ENCODE data around the gene MICAL2.

MICAL2 gene

GRCh38 chr11:12287374-12288211, 177.2 kb downstream of the MICAL2 start:
- no peak for DNase-seq (ENCODE audit: low read depth in 2 of 2)

- peak in 1 of 2 donors; percentile 26 for DNase-seq (ENCODE audit: low read depth in 2 of 2)
Measured at GRCh38 chr11:12288212-12288930, 178.0 kb downstream of the MICAL2 start.

GRCh38 chr11:12288931-12289666, 178.7 kb downstream of the MICAL2 start:
- DNase-seq (ENCODE audit: low read depth in 2 of 2) = no peak

GRCh38 chr11:12289667-12290476, 179.5 kb downstream of the MICAL2 start:
- no peak for DNase-seq (ENCODE audit: low read depth in 2 of 2)

GRCh38 chr11:12290477-12290922, 180.1 kb downstream of the MICAL2 start:
- no peak for DNase-seq (ENCODE audit: low read depth in 2 of 2)

GRCh38 chr11:12291313-12291712, 180.9 kb downstream of the MICAL2 start:
- DNase-seq (ENCODE audit: low read depth in 2 of 2) = no peak

GRCh38 chr11:12291766-12292165, 181.4 kb downstream of the MICAL2 start:
- DNase-seq (ENCODE audit: low read depth in 2 of 2) = no peak

- no peak for DNase-seq (ENCODE audit: low read depth in 2 of 2)
Measured at GRCh38 chr11:12292766-12293165, 182.4 kb downstream of the MICAL2 start.

- no peak for DNase-seq (ENCODE audit: low read depth in 2 of 2)
Measured at GRCh38 chr11:12293486-12293885, 183.1 kb downstream of the MICAL2 start.

GRCh38 chr11:12294613-12295012, 184.2 kb downstream of the MICAL2 start:
- DNase-seq (ENCODE audit: low read depth in 2 of 2) = no peak

- DNase-seq (ENCODE audit: low read depth in 2 of 2) = no peak
Measured at GRCh38 chr11:12295943-12296342, 185.6 kb downstream of the MICAL2 start.

GRCh38 chr11:12298610-12299009, 188.2 kb downstream of the MICAL2 start:
- DNase-seq (ENCODE audit: low read depth in 2 of 2) = no peak

GRCh38 chr11:12301379-12301778, 191.0 kb downstream of the MICAL2 start:
- no peak for DNase-seq (ENCODE audit: low read depth in 2 of 2)

- no peak for DNase-seq (ENCODE audit: low read depth in 2 of 2)
Measured at GRCh38 chr11:12303421-12304149, 193.2 kb downstream of the MICAL2 start.

GRCh38 chr11:12306830-12307229, 196.4 kb downstream of the MICAL2 start:
- no peak for DNase-seq (ENCODE audit: low read depth in 2 of 2)

GRCh38 chr11:12312132-12312531, 201.7 kb downstream of the MICAL2 start:
- DNase-seq (ENCODE audit: low read depth in 2 of 2) = no peak
